NK-92 (cell line): ENCODE data around the gene SH3BP4.
"Not testable (repeated sequence)": the region's sequence is repeated elsewhere in the genome, so short reads cannot be mapped to it uniquely, and the experiment has no call there.

Experiments used
- DNase-seq: peaks from one replicate; lab custom pipeline; 2025; ENCODE audit not compliant: unreplicated experiment; lab: John Stamatoyannopoulos, UW

The SH3BP4 gene

GRCh38 chr2:235011929-235012631 lies 60.3 kb downstream of the SH3BP4 start:
- DNase-seq = no peak

GRCh38 chr2:235017441-235017840 lies 65.6 kb downstream of the SH3BP4 start:
- no peak for DNase-seq

- DNase-seq = no peak
Measured at GRCh38 chr2:235018838-235019237, 67.0 kb downstream of the SH3BP4 start.

- DNase-seq = not testable (repeated sequence)
Measured at GRCh38 chr2:235020141-235020540, 68.3 kb downstream of the SH3BP4 start.

GRCh38 chr2:235021752-235022151 lies 69.9 kb downstream of the SH3BP4 start:
- no peak for DNase-seq

GRCh38 chr2:235024191-235024860 lies 72.5 kb downstream of the SH3BP4 start:
- DNase-seq = no peak

- DNase-seq = no peak
Measured at GRCh38 chr2:235024931-235025773, 73.3 kb downstream of the SH3BP4 start.

- DNase-seq = no peak
Measured at GRCh38 chr2:235025800-235026536, 74.2 kb downstream of the SH3BP4 start.

- DNase-seq = no peak
Measured at GRCh38 chr2:235026649-235027557, 75.1 kb downstream of the SH3BP4 start.

- DNase-seq = no peak
Measured at GRCh38 chr2:235027558-235028214, 75.9 kb downstream of the SH3BP4 start.

GRCh38 chr2:235028646-235029045 lies 76.8 kb downstream of the SH3BP4 start:
- DNase-seq = no peak

GRCh38 chr2:235029054-235029453 lies 77.2 kb downstream of the SH3BP4 start:
- DNase-seq = no peak

GRCh38 chr2:235030126-235030525 lies 78.3 kb downstream of the SH3BP4 start:
- DNase-seq = no peak

- no peak for DNase-seq
Measured at GRCh38 chr2:235030936-235031335, 79.1 kb downstream of the SH3BP4 start.

- DNase-seq = no peak
Measured at GRCh38 chr2:235031686-235032373, 80.0 kb downstream of the SH3BP4 start.

- no peak for DNase-seq
Measured at GRCh38 chr2:235032466-235032865, 80.6 kb downstream of the SH3BP4 start.

- DNase-seq = no peak
Measured at GRCh38 chr2:235032949-235033348, 81.1 kb downstream of the SH3BP4 start.

GRCh38 chr2:235034265-235035118 lies 82.7 kb downstream of the SH3BP4 start:
- no peak for DNase-seq
